ENCODE results near the gene GPR151. TPM values are rescaled to one million over a fixed set of nuclear protein-coding genes. Genes with fewer than 3 reads are reported as not detected.
A peak's percentile ranks its signal among the peaks of the same experiment; 100 is the strongest.

The GPR151 gene
- total RNA-seq, 1 donor from 2014 or later = not detected

DNA sequence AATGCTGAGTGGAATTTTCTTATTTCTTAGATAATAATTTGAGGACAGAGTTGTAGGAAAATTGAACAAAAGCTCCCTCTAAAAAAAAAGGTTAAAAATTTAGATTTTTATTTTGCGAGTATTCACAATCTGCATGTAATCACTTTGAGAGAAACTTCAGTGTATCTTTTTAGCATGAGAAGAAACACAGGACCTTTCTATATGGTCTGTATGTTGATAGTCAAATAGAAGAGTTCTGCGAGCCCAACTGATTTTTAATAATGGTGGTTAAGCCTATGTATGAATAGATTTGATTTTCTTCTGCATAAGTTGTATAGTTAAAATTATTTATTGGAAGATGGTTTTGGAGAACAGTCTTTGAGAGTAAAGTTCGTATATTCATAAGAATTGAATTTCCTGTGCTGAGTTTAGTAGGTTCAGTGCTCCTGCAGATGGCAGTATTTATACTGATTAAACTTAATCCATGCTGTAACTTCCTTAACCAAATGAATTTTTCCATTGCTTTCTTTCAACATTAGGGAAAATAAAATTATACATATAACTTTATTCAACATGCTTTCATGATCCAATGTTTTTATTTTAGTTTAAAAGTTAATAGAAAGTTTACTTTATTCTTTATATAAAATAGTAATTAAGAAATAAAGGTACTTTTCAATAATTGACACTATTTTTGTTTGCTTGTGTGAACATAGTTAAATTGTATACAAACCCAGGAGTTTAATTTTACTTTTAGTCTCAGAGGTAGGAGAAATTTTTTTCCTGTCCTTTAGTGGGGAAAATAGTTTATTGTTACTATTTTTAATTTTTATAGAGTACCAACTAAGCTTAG lies 49.3 kb downstream of the GPR151 start:
- H3K4me3 ChIP-seq (ENCODE audit: low read depth, low read length) = no peak overlapping the region
- TF ChIP-seq, protein P1, sequence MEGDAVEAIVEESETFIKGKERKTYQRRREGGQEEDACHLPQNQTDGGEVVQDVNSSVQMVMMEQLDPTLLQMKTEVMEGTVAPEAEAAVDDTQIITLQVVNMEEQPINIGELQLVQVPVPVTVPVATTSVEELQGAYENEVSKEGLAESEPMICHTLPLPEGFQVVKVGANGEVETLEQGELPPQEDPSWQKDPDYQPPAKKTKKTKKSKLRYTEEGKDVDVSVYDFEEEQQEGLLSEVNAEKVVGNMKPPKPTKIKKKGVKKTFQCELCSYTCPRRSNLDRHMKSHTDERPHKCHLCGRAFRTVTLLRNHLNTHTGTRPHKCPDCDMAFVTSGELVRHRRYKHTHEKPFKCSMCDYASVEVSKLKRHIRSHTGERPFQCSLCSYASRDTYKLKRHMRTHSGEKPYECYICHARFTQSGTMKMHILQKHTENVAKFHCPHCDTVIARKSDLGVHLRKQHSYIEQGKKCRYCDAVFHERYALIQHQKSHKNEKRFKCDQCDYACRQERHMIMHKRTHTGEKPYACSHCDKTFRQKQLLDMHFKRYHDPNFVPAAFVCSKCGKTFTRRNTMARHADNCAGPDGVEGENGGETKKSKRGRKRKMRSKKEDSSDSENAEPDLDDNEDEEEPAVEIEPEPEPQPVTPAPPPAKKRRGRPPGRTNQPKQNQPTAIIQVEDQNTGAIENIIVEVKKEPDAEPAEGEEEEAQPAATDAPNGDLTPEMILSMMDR (conservative IDR thresholded peaks at IDR 0.05; ENCODE audit: low read depth, low read length) = peak; percentile 66
- DNase-seq (ENCODE audit: low read depth) = no peak

DNA sequence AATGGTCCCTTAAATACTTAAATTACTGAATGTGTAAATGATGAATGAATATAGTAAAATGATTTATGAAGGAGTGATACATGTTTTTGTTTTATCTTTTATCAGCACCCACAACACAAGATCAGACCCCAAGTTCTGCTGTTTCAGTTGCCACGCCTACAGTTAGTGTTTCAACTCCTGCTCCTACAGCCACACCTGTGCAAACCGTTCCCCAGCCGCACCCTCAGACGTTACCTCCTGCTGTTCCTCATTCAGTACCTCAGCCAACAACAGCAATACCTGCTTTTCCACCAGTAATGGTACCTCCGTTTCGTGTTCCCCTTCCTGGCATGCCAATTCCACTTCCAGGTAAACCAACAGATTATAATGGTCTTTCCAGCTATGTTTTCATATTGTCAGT lies 52.5 kb downstream of the GPR151 start:
- H3K4me3 ChIP-seq (ENCODE audit: low read depth, low read length) = no peak overlapping the region
- no peak for DNase-seq (ENCODE audit: low read depth)
- TF ChIP-seq, protein P1 (conservative IDR thresholded peaks at IDR 0.05; ENCODE audit: low read depth, low read length) = no peak

Other genes with a start within 250 kb of the GPR151 start
- gene POU4F3, start 177.4 kb downstream of the GPR151 start, total RNA-seq = 0.07 TPM in 1 of 2 replicates, not detected in the other
- 43.7 and 60.0 TPM in 2 replicates for gene TCERG1, start 68.9 kb downstream of the GPR151 start, total RNA-seq

Measured in epithelial cell of proximal tubule (primary cell).